Measurements from ENCODE around the gene COL8A1. TPM values are rescaled to one million over a fixed set of nuclear protein-coding genes. Genes with fewer than 3 reads are reported as not detected.
"Not testable (repeated sequence)": the region's sequence is repeated elsewhere in the genome, so short reads cannot be mapped to it uniquely, and the experiment has no call there.

The COL8A1 gene
- 0.20 TPM for polyA plus RNA-seq (2013, experiment 1 of 2)
- polyA plus RNA-seq (2013, experiment 2 of 2): 0.24 TPM

DNA sequence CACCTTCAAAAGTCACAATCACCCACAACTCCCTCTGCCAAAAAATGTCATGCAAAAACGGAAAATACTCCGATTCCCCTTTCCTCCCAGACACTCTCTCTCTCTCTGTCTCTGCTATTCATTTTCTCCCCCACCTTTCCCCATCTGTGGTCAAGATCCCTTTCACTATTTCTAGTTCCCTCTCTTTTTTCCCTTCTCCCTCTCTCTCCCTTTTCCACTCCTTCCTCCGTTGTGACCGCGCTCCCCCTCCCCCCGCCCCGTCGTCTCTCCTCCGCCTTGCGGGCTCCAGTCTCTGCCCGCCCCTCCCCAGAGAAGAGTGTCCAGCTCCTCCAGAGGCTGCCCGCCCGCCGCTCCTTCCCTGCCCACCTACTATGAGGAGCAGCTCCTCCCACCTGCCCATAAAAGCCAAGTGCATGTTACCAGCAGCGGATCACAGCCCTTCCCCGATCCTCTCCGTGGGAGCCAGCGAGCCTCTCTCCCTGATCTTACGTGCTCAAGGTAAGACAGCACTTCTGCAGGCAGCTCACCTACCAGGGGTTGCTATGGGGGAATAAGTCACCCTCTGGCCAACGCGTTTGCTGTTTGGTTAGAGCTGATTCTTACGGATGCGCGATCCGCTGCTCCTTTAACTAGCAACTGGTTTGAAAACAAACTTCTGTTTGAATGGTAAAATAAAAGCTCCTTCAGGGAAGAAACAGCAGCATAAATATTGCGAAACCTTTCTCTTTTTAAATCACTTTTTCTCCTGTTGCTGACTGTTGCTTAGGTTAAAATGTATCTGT lies at the start of gene COL8A1:
Gene COL8A1 (plus strand): TSS at position 428 of the 782 bp plus-strand sequence. CDS start 152,089 bp downstream, outside the sequence.
- peak within 1 kb of the TSS; percentile 46 for H3K4me3 ChIP-seq (ENCODE audit: low read length)
- no peaks in the 10 kb centered on the region for H3K79me1 ChIP-seq (ENCODE audit: low read length)
- no peak within 1 kb of the TSS for H4K8ac ChIP-seq (ENCODE audit: low read depth, low read length)
- H2AK5ac ChIP-seq (ENCODE audit: low read length): no peak within 1 kb of the TSS
- DNase-seq: peak; percentile 82
- H3K23ac ChIP-seq (ENCODE audit: low read length): no peak within 1 kb of the TSS
- no peaks in the 10 kb centered on the region for H3K4me1 ChIP-seq (ENCODE audit: control insufficient read depth, low read depth, low read length)
- no peak within 1 kb of the TSS for H2BK15ac ChIP-seq (replicated peaks; ENCODE audit: low read depth)
- no CpG with 5 or more reads among the region's 26 CpGs for WGBS (ENCODE audit: extremely low coverage, insufficient coverage, low lambda C conversion rate)
- H3K36me3 ChIP-seq (ENCODE audit: control insufficient read depth, insufficient read depth, low read length): no peaks in the 10 kb centered on the region
- no peak within 1 kb of the TSS for H4K5ac ChIP-seq (ENCODE audit: low read length)
- H3K9ac ChIP-seq (ENCODE audit: low read length): peak within 1 kb of the TSS; percentile 23
- H3K79me2 ChIP-seq (ENCODE audit: control insufficient read depth, insufficient read depth, low read length): no peaks in the 10 kb centered on the region
- no peak within 1 kb of the TSS for H3K4ac ChIP-seq (ENCODE audit: low read depth, low read length)
- peak within 1 kb of the TSS; percentile 47 for H3K27ac ChIP-seq (ENCODE audit: low read depth, low read length)
- H3K56ac ChIP-seq (ENCODE audit: low read length): peak within 1 kb of the TSS; percentile 56
- H3K18ac ChIP-seq (ENCODE audit: low read length): no peak within 1 kb of the TSS
- H3K27me3 ChIP-seq (ENCODE audit: insufficient read depth, low read length, poor library complexity): no peaks in the 10 kb centered on the region
- H2BK120ac ChIP-seq (ENCODE audit: low read depth, low read length): no peak within 1 kb of the TSS
- H2BK5ac ChIP-seq (ENCODE audit: low read length): no peak within 1 kb of the TSS
- peak within 1 kb of the TSS; percentile 91 for H3K4me2 ChIP-seq (ENCODE audit: low read length)

DNA sequence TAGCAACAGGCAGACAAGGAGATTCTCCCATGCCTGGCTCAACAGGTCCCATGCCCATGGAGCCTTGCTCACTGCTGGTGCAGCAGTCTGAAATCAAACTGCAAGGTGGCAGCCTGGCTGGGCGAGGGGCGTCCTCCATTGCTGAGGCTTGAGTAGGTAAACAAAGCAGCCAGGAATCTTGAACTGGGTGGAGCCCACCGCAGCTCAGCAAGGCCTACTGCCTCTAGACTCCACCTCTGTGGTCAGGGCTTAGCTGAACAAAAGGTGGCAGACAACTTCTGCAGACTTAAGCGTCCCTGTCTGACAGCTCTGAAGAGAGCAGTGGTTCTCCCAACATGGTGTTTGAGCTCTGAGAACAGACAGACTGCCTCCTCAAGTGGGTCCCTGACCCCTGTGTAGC lies 49.2 kb upstream of the COL8A1 start:
- not testable (repeated sequence) for H3K79me2 ChIP-seq (ENCODE audit: control insufficient read depth, insufficient read depth, low read length); H2BK15ac ChIP-seq (replicated peaks; ENCODE audit: low read depth); H4K5ac ChIP-seq (ENCODE audit: low read length); H3K36me3 ChIP-seq (ENCODE audit: control insufficient read depth, insufficient read depth, low read length); H3K4me3 ChIP-seq (ENCODE audit: low read length); H2BK5ac ChIP-seq (ENCODE audit: low read length); H3K4me2 ChIP-seq (ENCODE audit: low read length); H3K4me1 ChIP-seq (ENCODE audit: control insufficient read depth, low read depth, low read length); H4K8ac ChIP-seq (ENCODE audit: low read depth, low read length); H2AK5ac ChIP-seq (ENCODE audit: low read length); H3K27ac ChIP-seq (ENCODE audit: low read depth, low read length); H3K9ac ChIP-seq (ENCODE audit: low read length); H3K56ac ChIP-seq (ENCODE audit: low read length); H3K27me3 ChIP-seq (ENCODE audit: insufficient read depth, low read length, poor library complexity); H3K79me1 ChIP-seq (ENCODE audit: low read length); H3K18ac ChIP-seq (ENCODE audit: low read length); H2BK120ac ChIP-seq (ENCODE audit: low read depth, low read length); H3K23ac ChIP-seq (ENCODE audit: low read length); H3K4ac ChIP-seq (ENCODE audit: low read depth, low read length)
- no CpG with 5 or more reads among the region's 4 CpGs for WGBS (ENCODE audit: extremely low coverage, insufficient coverage, low lambda C conversion rate)
- DNase-seq: peak; percentile 48

DNA sequence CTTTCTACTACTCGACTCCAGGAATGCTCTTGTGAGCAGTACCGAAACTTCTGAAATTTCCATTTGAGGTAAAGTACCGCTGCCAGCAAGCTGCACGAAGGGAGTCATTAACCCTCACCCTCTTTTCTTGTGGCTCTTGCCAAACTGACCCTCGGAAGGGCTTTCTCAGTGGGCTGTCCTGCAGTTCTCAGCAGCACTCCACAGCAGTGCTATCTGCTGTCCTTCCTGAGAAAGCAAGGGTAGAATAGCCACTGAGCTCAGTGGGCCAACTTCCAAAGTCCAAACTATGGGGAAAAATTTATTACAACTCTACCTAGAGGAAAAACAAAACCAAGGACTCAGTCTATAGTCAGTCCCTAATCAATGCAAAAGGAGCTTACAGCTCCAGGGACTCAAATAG lies 38.5 kb upstream of the COL8A1 start:
- no peaks in the 10 kb centered on the region for H3K27me3 ChIP-seq (ENCODE audit: insufficient read depth, low read length, poor library complexity)
- H3K18ac ChIP-seq (ENCODE audit: low read length): no peak overlapping the region
- no peaks in the 10 kb centered on the region for H3K79me2 ChIP-seq (ENCODE audit: control insufficient read depth, insufficient read depth, low read length)
- no peaks in the 10 kb centered on the region for H3K36me3 ChIP-seq (ENCODE audit: control insufficient read depth, insufficient read depth, low read length)
- no peak for DNase-seq
- H3K4me2 ChIP-seq (ENCODE audit: low read length): no peak overlapping the region
- no peak overlapping the region for H2AK5ac ChIP-seq (ENCODE audit: low read length)
- H4K5ac ChIP-seq (ENCODE audit: low read length): no peak overlapping the region
- H2BK15ac ChIP-seq (replicated peaks; ENCODE audit: low read depth): no peak overlapping the region
- no peak overlapping the region for H3K4ac ChIP-seq (ENCODE audit: low read depth, low read length)
- H3K23ac ChIP-seq (ENCODE audit: low read length): no peak overlapping the region
- no CpG with 5 or more reads among the region's 5 CpGs for WGBS (ENCODE audit: extremely low coverage, insufficient coverage, low lambda C conversion rate)
- H4K8ac ChIP-seq (ENCODE audit: low read depth, low read length): no peak overlapping the region
- no peak overlapping the region for H3K56ac ChIP-seq (ENCODE audit: low read length)
- no peak overlapping the region for H3K27ac ChIP-seq (ENCODE audit: low read depth, low read length)
- no peak overlapping the region for H3K4me3 ChIP-seq (ENCODE audit: low read length)
- H3K9ac ChIP-seq (ENCODE audit: low read length): no peak overlapping the region
- H3K79me1 ChIP-seq (ENCODE audit: low read length): no peaks in the 10 kb centered on the region
- H2BK5ac ChIP-seq (ENCODE audit: low read length): no peak overlapping the region
- no peak overlapping the region for H2BK120ac ChIP-seq (ENCODE audit: low read depth, low read length)
- H3K4me1 ChIP-seq (ENCODE audit: control insufficient read depth, low read depth, low read length): no peaks in the 10 kb centered on the region

DNA sequence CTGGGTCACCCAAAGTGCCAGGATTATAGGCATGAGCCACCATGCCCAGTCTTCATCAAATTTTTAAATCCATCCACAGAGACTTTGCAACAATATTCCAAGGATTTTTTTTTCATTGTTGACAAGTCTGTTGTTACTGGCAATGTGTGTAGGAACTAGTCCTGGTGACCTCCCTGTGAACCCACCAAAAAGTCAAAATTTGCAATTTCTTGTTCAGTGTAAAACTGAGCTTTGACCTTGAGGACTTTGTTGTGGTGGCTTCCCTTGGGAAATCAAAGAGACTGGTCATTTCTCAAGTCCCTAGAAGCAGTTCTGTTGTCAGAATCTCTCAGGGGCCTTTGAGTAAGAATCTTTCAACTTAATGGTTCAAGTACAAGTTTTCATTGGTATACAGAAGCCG lies 36.9 kb upstream of the COL8A1 start:
- H3K79me1 ChIP-seq (ENCODE audit: low read length): no peaks in the 10 kb centered on the region
- H3K4me1 ChIP-seq (ENCODE audit: control insufficient read depth, low read depth, low read length): no peaks in the 10 kb centered on the region
- H2BK5ac ChIP-seq (ENCODE audit: low read length): no peak overlapping the region
- no peak overlapping the region for H2AK5ac ChIP-seq (ENCODE audit: low read length)
- H3K27me3 ChIP-seq (ENCODE audit: insufficient read depth, low read length, poor library complexity): no peaks in the 10 kb centered on the region
- H3K36me3 ChIP-seq (ENCODE audit: control insufficient read depth, insufficient read depth, low read length): no peaks in the 10 kb centered on the region
- no peak overlapping the region for H3K56ac ChIP-seq (ENCODE audit: low read length)
- no peak overlapping the region for H3K4me2 ChIP-seq (ENCODE audit: low read length)
- no peak overlapping the region for H3K4ac ChIP-seq (ENCODE audit: low read depth, low read length)
- no peak overlapping the region for H3K27ac ChIP-seq (ENCODE audit: low read depth, low read length)
- no peaks in the 10 kb centered on the region for H3K79me2 ChIP-seq (ENCODE audit: control insufficient read depth, insufficient read depth, low read length)
- no peak for DNase-seq
- H2BK15ac ChIP-seq (replicated peaks; ENCODE audit: low read depth): no peak overlapping the region
- H3K18ac ChIP-seq (ENCODE audit: low read length): no peak overlapping the region
- no peak overlapping the region for H4K5ac ChIP-seq (ENCODE audit: low read length)
- H3K23ac ChIP-seq (ENCODE audit: low read length): no peak overlapping the region
- no peak overlapping the region for H3K4me3 ChIP-seq (ENCODE audit: low read length)
- H2BK120ac ChIP-seq (ENCODE audit: low read depth, low read length): no peak overlapping the region
- H3K9ac ChIP-seq (ENCODE audit: low read length): no peak overlapping the region
- no peak overlapping the region for H4K8ac ChIP-seq (ENCODE audit: low read depth, low read length)
- no CpG with 5 or more reads among the region's 1 CpG for WGBS (ENCODE audit: extremely low coverage, insufficient coverage, low lambda C conversion rate)

DNA sequence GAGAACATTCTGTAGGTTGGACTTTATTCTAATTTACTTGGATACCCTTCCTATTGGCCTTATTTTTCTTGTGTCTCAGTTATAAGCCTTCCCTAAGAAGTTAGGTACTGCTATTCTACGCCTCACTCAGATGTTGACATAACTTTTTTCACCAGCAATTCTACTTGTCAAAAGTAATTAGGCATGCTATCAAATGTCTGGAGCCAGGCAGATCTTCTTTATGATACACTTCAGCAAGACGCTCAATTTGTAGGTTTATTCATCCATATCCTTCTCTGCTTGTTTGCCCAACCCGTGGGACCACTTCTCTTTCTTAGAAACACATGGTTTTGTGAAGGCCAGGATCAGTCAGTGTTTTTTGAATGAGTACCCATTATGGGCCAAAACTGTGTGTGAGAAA lies 36.2 kb upstream of the COL8A1 start:
- Histone ChIP-seq H3K9ac (ENCODE audit: low read length) (no peak overlapping the region), H3K27ac (ENCODE audit: low read depth, low read length) (no peak overlapping the region), H3K56ac (ENCODE audit: low read length) (no peak overlapping the region), H4K5ac (ENCODE audit: low read length) (no peak overlapping the region), H3K4me3 (ENCODE audit: low read length) (no peak overlapping the region), H3K4ac (ENCODE audit: low read depth, low read length) (no peak overlapping the region), H3K36me3 (ENCODE audit: control insufficient read depth, insufficient read depth, low read length) (no peaks in the 10 kb centered on the region), H3K79me1 (ENCODE audit: low read length) (no peaks in the 10 kb centered on the region), H2AK5ac (ENCODE audit: low read length) (no peak overlapping the region), H3K4me2 (ENCODE audit: low read length) (no peak overlapping the region), H2BK15ac (replicated peaks; ENCODE audit: low read depth) (no peak overlapping the region), H3K23ac (ENCODE audit: low read length) (no peak overlapping the region), H3K27me3 (ENCODE audit: insufficient read depth, low read length, poor library complexity) (no peaks in the 10 kb centered on the region), H3K4me1 (ENCODE audit: control insufficient read depth, low read depth, low read length) (no peaks in the 10 kb centered on the region), H2BK120ac (ENCODE audit: low read depth, low read length) (no peak overlapping the region), H3K79me2 (ENCODE audit: control insufficient read depth, insufficient read depth, low read length) (no peaks in the 10 kb centered on the region), H2BK5ac (ENCODE audit: low read length) (no peak overlapping the region), H4K8ac (ENCODE audit: low read depth, low read length) (no peak overlapping the region), H3K18ac (ENCODE audit: low read length) (no peak overlapping the region)
- WGBS (ENCODE audit: extremely low coverage, insufficient coverage, low lambda C conversion rate): no CpG with 5 or more reads among the region's 3 CpGs
- no peak for DNase-seq

DNA sequence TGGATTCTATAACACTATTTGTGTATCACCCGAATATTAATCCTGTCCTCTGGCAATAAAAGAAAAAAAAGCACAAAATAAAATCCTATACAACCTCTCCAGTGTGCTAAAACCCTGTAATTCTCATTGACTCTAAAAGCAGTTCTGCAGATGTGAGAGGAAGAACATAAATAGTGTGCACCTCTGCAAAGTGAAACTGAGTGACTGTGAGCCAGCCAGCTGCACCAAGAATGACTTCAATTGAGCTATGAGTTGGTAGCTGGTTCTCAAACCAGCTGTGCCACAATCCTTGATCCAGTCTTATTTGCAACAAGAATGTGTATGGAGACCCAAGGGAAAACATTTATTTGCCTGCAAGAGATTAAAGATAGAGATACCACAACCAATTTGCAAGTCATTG lies 31.2 kb upstream of the COL8A1 start:
- Histone ChIP-seq H3K27me3 (ENCODE audit: insufficient read depth, low read length, poor library complexity) (no peaks in the 10 kb centered on the region), H2AK5ac (ENCODE audit: low read length) (no peak overlapping the region), H3K79me1 (ENCODE audit: low read length) (no peaks in the 10 kb centered on the region), H3K4me3 (ENCODE audit: low read length) (no peak overlapping the region), H3K79me2 (ENCODE audit: control insufficient read depth, insufficient read depth, low read length) (no peaks in the 10 kb centered on the region), H3K9ac (ENCODE audit: low read length) (no peak overlapping the region), H2BK15ac (replicated peaks; ENCODE audit: low read depth) (no peak overlapping the region), H3K4me1 (ENCODE audit: control insufficient read depth, low read depth, low read length) (no peaks in the 10 kb centered on the region), H3K18ac (ENCODE audit: low read length) (no peak overlapping the region), H2BK120ac (ENCODE audit: low read depth, low read length) (no peak overlapping the region), H3K23ac (ENCODE audit: low read length) (no peak overlapping the region), H4K8ac (ENCODE audit: low read depth, low read length) (no peak overlapping the region), H3K56ac (ENCODE audit: low read length) (no peak overlapping the region), H3K4me2 (ENCODE audit: low read length) (no peak overlapping the region), H3K27ac (ENCODE audit: low read depth, low read length) (no peak overlapping the region), H3K4ac (ENCODE audit: low read depth, low read length) (no peak overlapping the region), H3K36me3 (ENCODE audit: control insufficient read depth, insufficient read depth, low read length) (no peaks in the 10 kb centered on the region), H2BK5ac (ENCODE audit: low read length) (no peak overlapping the region), H4K5ac (ENCODE audit: low read length) (no peak overlapping the region)
- WGBS (ENCODE audit: extremely low coverage, insufficient coverage, low lambda C conversion rate): no CpG with 5 or more reads among the region's 1 CpG
- DNase-seq: no peak
